K562 (cell line): ENCODE results near the gene RNF224.

Experiments used
- FIP1L1 ChIP-seq: fragments of 200-400 bp; formaldehyde crosslinking; IDR thresholded peaks from 2 replicates; pipeline ENCODE4 v1.6.1; 2018; ENCODE audit warnings: mild to moderate bottlenecking, low read depth, low read length; ENCODE audit not compliant: poor library complexity, severe bottlenecking
- MXI1 ChIP-seq: IDR thresholded peaks from 2 replicates; pipeline ENCODE4 v1.6.1; 2011; ENCODE audit warnings: low read depth, mild to moderate bottlenecking, improper control_type of control experiment, low read length
- NFE2L1 ChIP-seq: fragments of 450-650 bp; IDR thresholded peaks from 2 replicates; pipeline ENCODE4 v1.6.1; 2016; ENCODE audit warnings: missing genetic modification characterization, low read depth, mild to moderate bottlenecking, missing compliant biosample characterization, moderate library complexity, borderline replicate concordance
- TBP ChIP-seq: optimal IDR thresholded peaks from 2 replicates; pipeline ENCODE3; 2011; ENCODE audit warnings: low read depth, low read length, improper control_type of control experiment
- TCF3 ChIP-seq: sonication (generic); formaldehyde crosslinking; IDR thresholded peaks from 2 replicates; pipeline ENCODE4 v1.4.0; 2020; ENCODE audit warnings: mild to moderate bottlenecking, missing genetic modification reagents
- TF ChIP-seq, protein P1 (sequence below): sonication (generic); formaldehyde crosslinking; IDR thresholded peaks from 2 replicates; pipeline ENCODE4 v1.8.0; 2022; ENCODE audit warnings: mild to moderate bottlenecking, missing genetic modification reagents
- TF ChIP-seq, protein P2 (sequence below), 3 experiments: fragments of 200-800 bp in 1 of 3; sonication (Bioruptor generic) in 1 of 3; sonication (generic) in 1 of 3; formaldehyde crosslinking in 1 of 3; IDR thresholded peaks; 2 replicates each; pipeline versions ENCODE4 v1.6.1 to v1.8.0; 2016 to 2022; ENCODE audit warnings: mild to moderate bottlenecking in 2 of 3, missing compliant biosample characterization in 2 of 3, missing genetic modification characterization in 2 of 3, missing genetic modification reagents in 1 of 3
- TF ChIP-seq, protein P3 (sequence below), 2 experiments: fragments of 450-650 bp in 1 of 2; sonication (generic) in 1 of 2; formaldehyde crosslinking in 1 of 2; IDR thresholded peaks; 2 replicates each; pipeline versions ENCODE4 v1.7.1 to v1.9.0; 2016 to 2022; ENCODE audit warnings: inconsistent platforms in 1 of 2, mild to moderate bottlenecking in 1 of 2, missing genetic modification reagents in 1 of 2
- TF ChIP-seq, protein P4 (sequence below): fragments of 250-450 bp; sonication (Bioruptor Pico); IDR thresholded peaks from 2 replicates; pipeline ENCODE4 v1.5.0; 2021; ENCODE audit warnings: mild to moderate bottlenecking, borderline replicate concordance

DNA sequence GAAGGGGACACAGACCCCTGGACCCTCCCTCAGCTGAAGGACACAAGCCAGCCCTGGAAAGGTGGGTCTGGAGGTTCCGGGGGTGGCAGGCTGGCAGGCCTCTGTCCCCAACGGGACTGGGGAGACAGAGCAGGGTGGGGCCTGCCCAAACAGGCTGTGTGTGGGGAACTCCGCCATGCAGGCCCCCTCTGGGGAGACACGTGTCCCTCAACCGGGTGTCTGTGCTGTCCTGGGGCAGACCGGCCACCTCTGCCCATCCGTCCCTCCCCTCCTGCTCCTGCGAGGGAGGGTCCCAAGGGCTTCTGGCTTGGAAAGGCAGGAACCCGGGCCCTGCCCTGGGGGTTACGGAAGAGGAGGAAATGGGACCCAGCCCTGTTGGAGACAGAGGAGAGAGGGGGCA, 4.8 kb downstream of the RNF224 start:
- TF ChIP-seq, protein P1, sequence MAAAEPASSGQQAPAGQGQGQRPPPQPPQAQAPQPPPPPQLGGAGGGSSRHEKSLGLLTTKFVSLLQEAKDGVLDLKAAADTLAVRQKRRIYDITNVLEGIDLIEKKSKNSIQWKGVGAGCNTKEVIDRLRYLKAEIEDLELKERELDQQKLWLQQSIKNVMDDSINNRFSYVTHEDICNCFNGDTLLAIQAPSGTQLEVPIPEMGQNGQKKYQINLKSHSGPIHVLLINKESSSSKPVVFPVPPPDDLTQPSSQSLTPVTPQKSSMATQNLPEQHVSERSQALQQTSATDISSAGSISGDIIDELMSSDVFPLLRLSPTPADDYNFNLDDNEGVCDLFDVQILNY (CRISPR knock-in tag): no peak
- TF ChIP-seq, protein P2, sequence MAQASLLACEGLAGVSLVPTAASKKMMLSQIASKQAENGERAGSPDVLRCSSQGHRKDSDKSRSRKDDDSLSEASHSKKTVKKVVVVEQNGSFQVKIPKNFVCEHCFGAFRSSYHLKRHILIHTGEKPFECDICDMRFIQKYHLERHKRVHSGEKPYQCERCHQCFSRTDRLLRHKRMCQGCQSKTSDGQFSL (CRISPR knock-in tag; IDR thresholded peaks at IDR 0.05): no peak
- TF ChIP-seq, protein P2 (tag; IDR thresholded peaks at IDR 0.05): no peak
- TF ChIP-seq NFE2L1 (no peak), TBP (no peak), FIP1L1 (no peak), MXI1 (no peak), TCF3 (CRISPR knock-in tag) (no peak)
- TF ChIP-seq, protein P3, sequence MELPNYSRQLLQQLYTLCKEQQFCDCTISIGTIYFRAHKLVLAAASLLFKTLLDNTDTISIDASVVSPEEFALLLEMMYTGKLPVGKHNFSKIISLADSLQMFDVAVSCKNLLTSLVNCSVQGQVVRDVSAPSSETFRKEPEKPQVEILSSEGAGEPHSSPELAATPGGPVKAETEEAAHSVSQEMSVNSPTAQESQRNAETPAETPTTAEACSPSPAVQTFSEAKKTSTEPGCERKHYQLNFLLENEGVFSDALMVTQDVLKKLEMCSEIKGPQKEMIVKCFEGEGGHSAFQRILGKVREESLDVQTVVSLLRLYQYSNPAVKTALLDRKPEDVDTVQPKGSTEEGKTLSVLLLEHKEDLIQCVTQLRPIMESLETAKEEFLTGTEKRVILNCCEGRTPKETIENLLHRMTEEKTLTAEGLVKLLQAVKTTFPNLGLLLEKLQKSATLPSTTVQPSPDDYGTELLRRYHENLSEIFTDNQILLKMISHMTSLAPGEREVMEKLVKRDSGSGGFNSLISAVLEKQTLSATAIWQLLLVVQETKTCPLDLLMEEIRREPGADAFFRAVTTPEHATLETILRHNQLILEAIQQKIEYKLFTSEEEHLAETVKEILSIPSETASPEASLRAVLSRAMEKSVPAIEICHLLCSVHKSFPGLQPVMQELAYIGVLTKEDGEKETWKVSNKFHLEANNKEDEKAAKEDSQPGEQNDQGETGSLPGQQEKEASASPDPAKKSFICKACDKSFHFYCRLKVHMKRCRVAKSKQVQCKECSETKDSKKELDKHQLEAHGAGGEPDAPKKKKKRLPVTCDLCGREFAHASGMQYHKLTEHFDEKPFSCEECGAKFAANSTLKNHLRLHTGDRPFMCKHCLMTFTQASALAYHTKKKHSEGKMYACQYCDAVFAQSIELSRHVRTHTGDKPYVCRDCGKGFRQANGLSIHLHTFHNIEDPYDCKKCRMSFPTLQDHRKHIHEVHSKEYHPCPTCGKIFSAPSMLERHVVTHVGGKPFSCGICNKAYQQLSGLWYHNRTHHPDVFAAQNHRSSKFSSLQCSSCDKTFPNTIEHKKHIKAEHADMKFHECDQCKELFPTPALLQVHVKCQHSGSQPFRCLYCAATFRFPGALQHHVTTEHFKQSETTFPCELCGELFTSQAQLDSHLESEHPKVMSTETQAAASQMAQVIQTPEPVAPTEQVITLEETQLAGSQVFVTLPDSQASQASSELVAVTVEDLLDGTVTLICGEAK (IDR thresholded peaks at IDR 0.05): no peak
- TF ChIP-seq, protein P3 (CRISPR knock-in tag; IDR thresholded peaks at IDR 0.05): no peak
- TF ChIP-seq, protein P4, sequence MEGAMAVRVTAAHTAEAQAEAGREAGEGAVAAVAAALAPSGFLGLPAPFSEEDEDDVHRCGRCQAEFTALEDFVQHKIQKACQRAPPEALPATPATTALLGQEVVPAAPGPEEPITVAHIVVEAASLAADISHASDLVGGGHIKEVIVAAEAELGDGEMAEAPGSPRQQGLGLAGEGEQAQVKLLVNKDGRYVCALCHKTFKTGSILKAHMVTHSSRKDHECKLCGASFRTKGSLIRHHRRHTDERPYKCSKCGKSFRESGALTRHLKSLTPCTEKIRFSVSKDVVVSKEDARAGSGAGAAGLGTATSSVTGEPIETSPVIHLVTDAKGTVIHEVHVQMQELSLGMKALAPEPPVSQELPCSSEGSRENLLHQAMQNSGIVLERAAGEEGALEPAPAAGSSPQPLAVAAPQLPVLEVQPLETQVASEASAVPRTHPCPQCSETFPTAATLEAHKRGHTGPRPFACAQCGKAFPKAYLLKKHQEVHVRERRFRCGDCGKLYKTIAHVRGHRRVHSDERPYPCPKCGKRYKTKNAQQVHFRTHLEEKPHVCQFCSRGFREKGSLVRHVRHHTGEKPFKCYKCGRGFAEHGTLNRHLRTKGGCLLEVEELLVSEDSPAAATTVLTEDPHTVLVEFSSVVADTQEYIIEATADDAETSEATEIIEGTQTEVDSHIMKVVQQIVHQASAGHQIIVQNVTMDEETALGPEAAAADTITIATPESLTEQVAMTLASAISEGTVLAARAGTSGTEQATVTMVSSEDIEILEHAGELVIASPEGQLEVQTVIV (CRISPR knock-in tag): no peak
